ENCODE data around the gene SSH3. TPM values are rescaled to one million over a fixed set of nuclear protein-coding genes. Genes with fewer than 3 reads are reported as not detected.

Gene SSH3
- total RNA-seq, 1 experiment from 2014 or later = 57.8 TPM

- Histone ChIP-seq H3K27ac (ENCODE audit: low read depth, low read length) (no peak overlapping the region; the same call in 1 of the 2 replicates), H4K20me1 (ENCODE audit: insufficient read depth) (no peaks in the 10 kb centered on the region), H3K9me3 (ENCODE audit: control insufficient read depth in 1 of 2, insufficient read depth in 1 of 2, low read depth in 1 of 2, low read length in 2 of 2) (peaks cover 0 to 14% of the 10 kb centered on the region in 2 experiments; a peak in 1 of 4 replicates), H3K4me2 (ENCODE audit: low read length) (no peak overlapping the region), H3K4me3 (replicated peaks in 1 of 2; ENCODE audit: low read depth in 1 of 2, low read length in 2 of 2) (no peak overlapping the region), H3K4me1 (ENCODE audit: control insufficient read depth in 1 of 2, insufficient read depth in 2 of 2, low read length in 2 of 2) (peaks cover 13 to 19% of the 10 kb centered on the region in 2 experiments), H3K36me3 (ENCODE audit: control insufficient read depth in 1 of 2, insufficient read depth in 2 of 2, low read length in 2 of 2) (peaks cover 3 to 13% of the 10 kb centered on the region in 2 experiments; a peak in 1 of 4 replicates), H3K79me2 (ENCODE audit: insufficient read depth, low read length) (peaks cover 15% of the 10 kb centered on the region), H3K9me2 (ENCODE audit: insufficient read depth) (no peaks in the 10 kb centered on the region), H2AFZ (ENCODE audit: low read depth, low read length, poor library complexity, severe bottlenecking) (no peak overlapping the region), H3K27me3 (ENCODE audit: insufficient read depth, low read length) (no peaks in the 10 kb centered on the region), H3K9ac (ENCODE audit: low read length) (no peak overlapping the region)
- intact Hi-C loops (cut with micrococcal nuclease) = no loop called here
- CTCF ChIA-PET = no interaction called here
- RAD21 ChIA-PET (ENCODE audit: low non-redundant PET in 1 of 2, low total read pairs in 2 of 2, uncharacterized antibody in 2 of 2, unreplicated experiment in 2 of 2) = no interaction called here
- no peak for ATAC-seq
- POLR2A ChIA-PET = no interaction called here
- no peak for TF ChIP-seq REST (IDR thresholded peaks at IDR 0.05; ENCODE audit: low read depth)
- no peak for TF ChIP-seq POLR2A (IDR thresholded peaks at IDR 0.05; ENCODE audit: borderline replicate concordance, extremely low read depth, insufficient read depth, insufficient read length)
- TF ChIP-seq CTCF (IDR thresholded peaks at IDR 0.05 in 2 of 3, conservative IDR thresholded peaks at IDR 0.05 in 1 of 3; ENCODE audit: borderline replicate concordance in 1 of 3, insufficient read depth in 1 of 3, low read depth in 2 of 3, low read length in 2 of 3) = no peak
- TF ChIP-seq EZH2phosphoT487 (IDR thresholded peaks at IDR 0.05; ENCODE audit: borderline replicate concordance) = no peak
- no peak for DNase-seq (ENCODE audit: low read depth, low spot score)
- BruUV-seq (replicated peaks) = no TSS peak
Measured at GRCh38 chr11:67299471-67300191, 3.7 kb upstream of the SSH3 start.

Data from HCT116 (cell line).